ENCODE data around the gene FMNL3. TPM values are rescaled to one million over a fixed set of nuclear protein-coding genes. Genes with fewer than 3 reads are reported as not detected.
"Not testable (repeated sequence)": the region's sequence is repeated elsewhere in the genome, so short reads cannot be mapped to it uniquely, and the experiment has no call there.

Gene FMNL3
- total RNA-seq, 2 donors from 2014 or later = 16.6 to 27.9 TPM

- intact Hi-C loops (cut with DNase I); DNase-seq (ENCODE audit: low spot score): not testable (repeated sequence)
Measured at GRCh38 chr12:49721355-49721754, 14.2 kb upstream of the FMNL3 start.

- no peak for DNase-seq (ENCODE audit: low spot score)
- intact Hi-C loops (cut with DNase I) = no loop called here
Measured at GRCh38 chr12:49720214-49720613, 13.0 kb upstream of the FMNL3 start.

DNA sequence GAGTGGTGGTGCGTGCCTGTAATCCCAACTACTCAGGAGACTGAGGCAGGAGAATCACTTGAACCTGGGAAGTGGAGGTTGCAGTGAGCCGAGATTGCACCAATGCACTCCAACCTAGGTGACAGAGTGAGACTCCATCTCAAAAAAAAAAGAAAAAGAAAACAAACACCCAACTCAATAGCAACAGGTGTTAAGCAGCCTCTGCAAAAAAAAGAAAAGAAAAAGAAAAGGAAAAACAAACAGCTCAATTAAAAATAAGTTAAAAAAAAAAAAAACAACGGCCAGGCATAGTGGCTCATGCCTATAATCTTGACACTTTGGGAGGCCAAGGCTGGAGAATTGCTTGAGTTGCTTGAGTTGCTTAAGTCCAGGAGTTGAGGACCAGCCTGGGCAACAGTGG is 10.6 kb upstream of the FMNL3 start:
- DNase-seq (ENCODE audit: low spot score); intact Hi-C loops (cut with DNase I): not testable (repeated sequence)

DNA sequence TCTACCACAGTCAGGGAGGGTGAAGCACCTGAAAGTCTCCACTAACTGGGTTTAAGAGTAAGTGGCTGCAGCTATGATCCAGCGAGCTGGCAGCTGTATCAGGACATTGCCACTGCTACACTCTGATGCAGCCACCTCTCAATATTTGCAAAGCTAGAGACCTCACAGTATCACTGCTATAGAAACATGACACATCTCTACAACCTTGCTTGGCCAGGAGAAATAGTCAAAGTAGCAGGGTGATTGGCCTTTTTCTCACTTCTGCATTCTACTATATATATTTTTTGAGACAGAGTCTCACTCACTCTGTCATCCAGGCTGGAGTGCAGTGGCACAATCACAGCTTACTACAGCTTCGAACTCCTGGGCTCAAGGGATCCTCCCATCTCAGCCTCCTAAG is 9.3 kb upstream of the FMNL3 start:
- intact Hi-C loops (cut with DNase I) = no loop called here
- DNase-seq (ENCODE audit: low spot score) = no peak

DNA sequence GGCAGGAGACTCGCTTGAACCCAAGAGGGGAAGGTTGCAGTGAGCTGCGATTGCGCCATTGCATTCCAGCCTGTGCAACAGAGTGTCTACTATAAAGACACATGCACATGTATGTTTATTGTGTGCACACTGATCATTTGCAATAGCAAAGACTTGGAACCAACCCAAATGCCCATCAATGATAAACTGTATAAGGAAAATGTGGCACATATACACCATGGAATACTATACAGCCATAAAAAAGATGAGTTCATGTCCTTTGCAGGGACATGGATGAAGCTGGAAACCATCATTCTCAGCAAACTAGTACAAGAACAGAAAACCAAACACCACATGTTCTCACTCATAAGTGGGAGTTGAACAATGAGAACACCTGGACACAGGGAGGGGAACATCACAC is 6.7 kb upstream of the FMNL3 start:
- intact Hi-C loops (cut with DNase I); DNase-seq (ENCODE audit: low spot score): not testable (repeated sequence)

DNA sequence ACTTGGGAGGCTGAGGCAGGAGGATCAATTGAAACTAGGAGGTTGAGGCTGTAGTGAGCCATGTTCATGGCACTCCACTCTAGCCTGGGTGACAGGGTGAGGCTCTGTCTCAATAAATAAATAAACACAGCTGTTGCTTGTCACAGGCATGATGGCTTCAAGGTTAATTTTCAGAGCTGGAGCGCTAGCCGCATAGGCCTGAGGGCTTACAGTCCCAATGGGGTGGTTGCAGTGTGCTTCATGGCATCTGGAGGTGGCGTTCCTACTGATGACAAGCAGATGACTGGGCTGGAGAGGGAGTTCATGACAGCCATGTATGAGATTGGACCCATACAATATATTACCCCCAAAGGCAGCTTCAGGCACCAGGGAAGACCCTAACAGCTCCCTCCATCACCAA is 1.6 kb upstream of the FMNL3 start:
- DNase-seq (ENCODE audit: low spot score) = no peak
- intact Hi-C loops (cut with DNase I) = no loop called here

GRCh38 chr12:49707812-49708147 is 575 bp upstream of the FMNL3 start:
- intact Hi-C loops (cut with DNase I) = loop anchor here (1.0 to 2.0 kb wide), 2 partner anchors 63 kb away; no protein-coding TSS in a partner anchor
- no peak for DNase-seq (ENCODE audit: low spot score)

- intact Hi-C loops (cut with DNase I) = loop anchor here (1.0 to 2.0 kb wide), 2 partner anchors 62 kb away; no protein-coding TSS in a partner anchor
- peak; percentile 81 for DNase-seq (ENCODE audit: low spot score)
Measured at GRCh38 chr12:49706351-49707127, 666 bp downstream of the FMNL3 start.

DNA sequence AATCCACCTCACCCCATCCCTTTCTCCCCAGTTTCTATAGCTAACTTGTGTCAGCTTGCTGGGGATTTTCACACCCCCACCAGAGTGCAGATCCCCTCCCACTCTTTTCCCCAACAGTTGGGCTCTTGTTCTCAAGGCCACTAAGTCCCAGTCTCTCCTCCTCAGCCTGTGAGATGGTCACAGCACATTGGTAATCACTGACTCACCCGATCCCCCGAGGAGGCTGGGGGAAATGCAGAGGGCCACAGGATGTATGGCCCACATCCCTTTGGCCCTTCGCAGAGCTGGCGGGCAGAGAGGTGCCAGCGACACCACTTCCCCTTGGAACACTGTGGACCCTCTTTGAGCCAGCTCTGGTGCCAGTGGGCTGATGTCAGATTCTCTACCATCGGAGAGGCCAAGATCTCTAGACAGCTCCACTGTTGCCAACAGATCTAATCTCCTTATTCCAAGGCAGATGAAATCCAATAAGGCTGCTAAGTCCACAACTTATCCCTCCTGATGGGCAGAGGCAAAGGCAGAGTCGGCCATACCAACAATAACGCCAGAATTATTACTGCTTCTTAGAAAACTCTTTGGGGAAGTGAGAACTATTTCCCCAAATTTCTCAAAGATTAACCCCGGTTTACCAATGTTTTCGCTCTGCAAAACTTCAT is 1.6 kb downstream of the FMNL3 start:
- intact Hi-C loops (cut with DNase I) = loop anchor here in 1 of 2 donors (2.0 kb wide), 1 partner anchor 61 kb away; no protein-coding TSS in a partner anchor
- no peak for DNase-seq (ENCODE audit: low spot score)

DNA sequence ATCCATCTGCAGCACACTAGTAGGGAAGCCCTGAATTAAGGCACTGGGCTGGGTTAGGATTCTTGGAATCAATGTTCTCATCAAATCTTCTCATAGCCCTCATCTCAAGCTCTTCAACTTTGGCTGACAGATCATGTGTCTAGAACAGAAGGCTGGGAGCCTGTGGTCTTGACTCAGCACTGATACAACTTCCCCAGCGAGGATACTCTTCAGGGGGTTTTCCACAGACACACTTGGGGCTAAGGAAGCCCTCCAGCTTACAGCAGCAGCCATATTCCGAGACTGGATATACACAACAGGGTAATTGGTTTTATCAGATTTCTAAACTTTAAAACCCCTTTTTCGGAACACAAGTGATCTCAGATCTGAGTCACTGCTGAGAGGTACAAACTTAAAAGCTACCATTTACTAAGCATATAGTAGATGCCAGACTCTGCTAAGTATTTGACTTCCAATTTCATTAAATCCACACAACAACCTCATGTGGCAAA is 3.5 kb downstream of the FMNL3 start:
- DNase-seq (ENCODE audit: low spot score) = no peak
- intact Hi-C loops (cut with DNase I) = no loop called here

- intact Hi-C loops (cut with DNase I) = no loop called here
- no peak for DNase-seq (ENCODE audit: low spot score)
Measured at GRCh38 chr12:49702676-49703215, 4.5 kb downstream of the FMNL3 start.

DNA sequence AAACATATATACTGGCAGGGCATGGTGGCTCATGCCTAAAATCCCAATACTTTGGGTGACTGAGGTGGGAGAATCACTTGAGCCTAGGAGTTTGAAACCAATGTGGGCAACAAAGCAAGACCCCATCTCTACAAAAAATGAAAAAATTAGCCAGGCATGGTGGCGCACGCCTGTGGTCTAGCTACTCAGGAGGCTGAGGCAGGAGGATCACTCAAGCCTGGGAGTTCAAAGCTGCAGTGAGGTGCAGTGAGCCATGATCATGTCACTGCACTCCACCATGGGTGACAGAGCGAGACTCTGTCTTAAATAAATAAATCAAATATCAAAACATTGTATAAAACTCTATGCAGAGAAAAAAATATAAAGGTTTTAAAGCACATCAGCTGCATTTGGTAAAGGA is 5.2 kb downstream of the FMNL3 start:
- no peak for DNase-seq (ENCODE audit: low spot score)
- intact Hi-C loops (cut with DNase I) = no loop called here

DNA sequence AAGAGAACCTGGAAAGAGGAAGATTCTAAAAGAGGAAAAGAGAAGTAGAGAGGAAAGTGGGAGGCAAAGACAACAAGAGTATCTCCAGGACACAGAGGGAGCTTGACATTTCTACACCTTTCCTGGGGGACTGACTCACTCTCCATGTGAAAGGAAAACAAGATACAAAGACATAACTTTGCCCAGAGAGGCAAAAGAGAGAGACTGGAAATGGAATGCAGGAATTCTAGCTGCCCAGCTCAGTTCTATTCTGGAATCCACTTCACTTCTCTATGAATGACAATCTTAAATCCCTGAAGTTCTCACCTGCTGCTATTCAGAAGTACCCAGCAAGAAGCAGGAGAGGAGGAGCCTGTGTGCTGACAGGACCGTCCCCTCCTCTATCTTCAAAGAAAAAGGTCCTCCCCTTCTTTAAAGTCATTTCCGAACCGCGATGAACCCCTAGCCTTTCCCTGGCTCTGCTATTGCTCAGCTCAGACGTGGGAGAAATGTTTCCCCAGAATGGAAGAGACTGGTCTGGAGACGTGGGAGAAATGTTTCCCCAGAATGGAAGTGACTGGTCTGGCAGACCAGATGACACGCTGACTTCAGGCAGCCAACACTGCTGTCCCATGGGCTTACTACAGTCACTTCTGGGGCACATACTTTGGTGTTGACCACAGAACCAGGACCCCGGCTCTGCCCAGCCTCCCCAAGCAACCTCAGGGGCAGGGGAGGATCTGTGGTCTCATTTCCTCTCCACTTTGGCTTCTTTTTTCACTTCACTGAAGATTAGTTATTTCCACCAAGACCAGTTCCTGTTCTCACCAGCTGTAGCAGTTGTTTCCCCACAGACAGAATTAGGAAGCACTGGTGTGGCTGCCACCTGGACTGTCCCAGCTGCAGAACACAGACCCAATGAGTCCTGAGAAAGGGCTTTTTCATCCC is 8.3 kb downstream of the FMNL3 start:
- DNase-seq (ENCODE audit: low spot score) = no peak
- intact Hi-C loops (cut with DNase I) = no loop called here

GRCh38 chr12:49697808-49698207 is 9.4 kb downstream of the FMNL3 start:
- intact Hi-C loops (cut with DNase I) = no loop called here

GRCh38 chr12:49696723-49697122 is 10.5 kb downstream of the FMNL3 start:
- DNase-seq (ENCODE audit: low spot score) = no peak
- intact Hi-C loops (cut with DNase I) = no loop called here

More at GRCh38 chr12:49697808-49698207, 9.4 kb downstream of the FMNL3 start:
- no peak for DNase-seq (ENCODE audit: low spot score)

DNA sequence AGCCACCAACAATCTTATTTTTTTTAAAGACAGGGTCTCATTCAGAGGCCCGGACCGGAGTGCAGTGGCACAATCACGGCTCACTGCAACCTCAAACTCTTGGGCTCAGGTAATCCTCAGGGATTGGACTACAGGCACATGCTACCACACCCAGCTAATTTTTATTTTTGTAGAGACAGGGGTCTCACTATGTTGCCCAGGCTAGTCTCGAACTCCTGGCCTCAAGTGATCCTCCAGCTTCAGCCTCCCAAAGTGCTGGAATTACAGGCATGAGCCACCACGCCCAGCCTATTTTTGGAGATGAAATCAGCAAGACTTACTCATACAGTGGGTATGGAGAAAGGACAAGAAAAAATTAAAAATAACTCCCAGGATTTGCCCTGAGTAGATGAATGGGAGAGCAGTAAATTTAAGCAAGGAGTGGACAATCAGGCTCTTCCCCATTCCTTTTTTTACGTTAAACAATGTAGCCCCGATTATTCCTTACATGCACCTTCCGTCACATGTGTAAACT is 13.2 kb downstream of the FMNL3 start:
- intact Hi-C loops (cut with DNase I) = no loop called here

GRCh38 chr12:49692851-49693250 is 14.4 kb downstream of the FMNL3 start:
- intact Hi-C loops (cut with DNase I) = no loop called here
- no peak for DNase-seq (ENCODE audit: low spot score)

More for the DNA sequence above, 13.2 kb downstream of the FMNL3 start:
- DNase-seq (ENCODE audit: low spot score) = no peak

DNA sequence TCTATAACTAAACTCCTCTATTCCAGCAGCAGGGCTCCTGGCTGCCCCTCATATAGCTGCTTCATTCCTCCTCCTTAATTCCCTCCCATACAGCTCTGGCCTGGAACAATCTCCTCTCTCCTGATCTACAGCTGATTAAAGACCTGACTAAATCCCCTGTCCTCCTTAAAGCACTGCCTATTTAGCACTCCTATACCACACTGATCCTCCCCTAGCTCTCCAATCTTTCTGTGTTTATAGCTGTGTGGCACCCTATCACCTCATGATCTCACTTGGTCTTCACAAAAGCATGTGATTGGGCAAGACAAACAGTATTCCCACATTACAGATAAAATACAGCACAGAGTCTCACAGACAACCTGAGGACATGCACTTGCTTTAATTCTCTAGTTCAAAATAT is 17.4 kb downstream of the FMNL3 start:
- intact Hi-C loops (cut with DNase I) = no loop called here
- no peak for DNase-seq (ENCODE audit: low spot score)

- intact Hi-C loops (cut with DNase I) = no loop called here
- DNase-seq (ENCODE audit: low spot score) = no peak
Measured at GRCh38 chr12:49689237-49689636, 18.0 kb downstream of the FMNL3 start.
